ENCODE data around the gene NAMPT.

NAMPT gene

GRCh38 chr7:106225856-106226255 lies 58.9 kb downstream of the NAMPT start:
- H3K9me2 ChIP-seq (ENCODE audit: low read depth, low read length) = no peaks in the 10 kb centered on the region
- no peaks in the 10 kb centered on the region for H3K36me3 ChIP-seq (ENCODE audit: insufficient read depth, low read length)
- no peak overlapping the region for H3K4me2 ChIP-seq (ENCODE audit: low read length)
- H3K9ac ChIP-seq (ENCODE audit: low read length) = no peak overlapping the region
- TF ChIP-seq EZH2 (IDR thresholded peaks at IDR 0.05; ENCODE audit: borderline replicate concordance, low read length) (no peak), CTCF (IDR thresholded peaks at IDR 0.05; ENCODE audit: low read length) (no peak)
- H3K27ac ChIP-seq (ENCODE audit: low read depth, low read length, poor library complexity, severe bottlenecking) = no peak overlapping the region
- no peaks in the 10 kb centered on the region for H3K9me3 ChIP-seq (ENCODE audit: low read length)
- H3K27me3 ChIP-seq (ENCODE audit: insufficient read depth, low read length) = no peaks in the 10 kb centered on the region
- H4K20me1 ChIP-seq (ENCODE audit: insufficient read depth, low read length) = no peaks in the 10 kb centered on the region
- H3K4me3 ChIP-seq (ENCODE audit: low read depth, low read length, poor library complexity, severe bottlenecking) = no peak overlapping the region
- H3F3A ChIP-seq (ENCODE audit: insufficient read depth, low read length) = no peaks in the 10 kb centered on the region
- no peaks in the 10 kb centered on the region for H3K4me1 ChIP-seq (ENCODE audit: insufficient read depth, low read length, severe bottlenecking)
- no peaks in the 10 kb centered on the region for H3K79me2 ChIP-seq (ENCODE audit: insufficient read depth, low read length)
- H2AFZ ChIP-seq (ENCODE audit: low read length) = no peak overlapping the region

- H3K9ac ChIP-seq (ENCODE audit: low read length) = no peak overlapping the region
- H3K27me3 ChIP-seq (ENCODE audit: insufficient read depth, low read length) = no peaks in the 10 kb centered on the region
- no peaks in the 10 kb centered on the region for H3K4me1 ChIP-seq (ENCODE audit: insufficient read depth, low read length, severe bottlenecking)
- H3K27ac ChIP-seq (ENCODE audit: low read depth, low read length, poor library complexity, severe bottlenecking) = no peak overlapping the region
- TF ChIP-seq CTCF (IDR thresholded peaks at IDR 0.05; ENCODE audit: low read length) = no peak
- no peak for TF ChIP-seq EZH2 (IDR thresholded peaks at IDR 0.05; ENCODE audit: borderline replicate concordance, low read length)
- H3K9me2 ChIP-seq (ENCODE audit: low read depth, low read length) = no peaks in the 10 kb centered on the region
- H3K79me2 ChIP-seq (ENCODE audit: insufficient read depth, low read length) = no peaks in the 10 kb centered on the region
- no peaks in the 10 kb centered on the region for H3K36me3 ChIP-seq (ENCODE audit: insufficient read depth, low read length)
- no peak overlapping the region for H2AFZ ChIP-seq (ENCODE audit: low read length)
- H3K9me3 ChIP-seq (ENCODE audit: low read length) = no peaks in the 10 kb centered on the region
- no peaks in the 10 kb centered on the region for H3F3A ChIP-seq (ENCODE audit: insufficient read depth, low read length)
- no peaks in the 10 kb centered on the region for H4K20me1 ChIP-seq (ENCODE audit: insufficient read depth, low read length)
- no peak overlapping the region for H3K4me2 ChIP-seq (ENCODE audit: low read length)
- H3K4me3 ChIP-seq (ENCODE audit: low read depth, low read length, poor library complexity, severe bottlenecking) = no peak overlapping the region
Measured at GRCh38 chr7:106224797-106225196, 60.0 kb downstream of the NAMPT start.

- Histone ChIP-seq H3F3A (ENCODE audit: insufficient read depth, low read length) (no peaks in the 10 kb centered on the region), H3K27ac (ENCODE audit: low read depth, low read length, poor library complexity, severe bottlenecking) (no peak overlapping the region), H3K27me3 (ENCODE audit: insufficient read depth, low read length) (no peaks in the 10 kb centered on the region), H3K36me3 (ENCODE audit: insufficient read depth, low read length) (no peaks in the 10 kb centered on the region), H3K9me3 (ENCODE audit: low read length) (no peaks in the 10 kb centered on the region), H2AFZ (ENCODE audit: low read length) (no peak overlapping the region), H4K20me1 (ENCODE audit: insufficient read depth, low read length) (no peaks in the 10 kb centered on the region), H3K4me1 (ENCODE audit: insufficient read depth, low read length, severe bottlenecking) (no peaks in the 10 kb centered on the region), H3K9ac (ENCODE audit: low read length) (no peak overlapping the region), H3K4me2 (ENCODE audit: low read length) (no peak overlapping the region), H3K79me2 (ENCODE audit: insufficient read depth, low read length) (no peaks in the 10 kb centered on the region), H3K4me3 (ENCODE audit: low read depth, low read length, poor library complexity, severe bottlenecking) (no peak overlapping the region), H3K9me2 (ENCODE audit: low read depth, low read length) (no peaks in the 10 kb centered on the region)
- no peak for TF ChIP-seq EZH2 (IDR thresholded peaks at IDR 0.05; ENCODE audit: borderline replicate concordance, low read length)
- TF ChIP-seq CTCF (IDR thresholded peaks at IDR 0.05; ENCODE audit: low read length) = no peak
Measured at GRCh38 chr7:106223156-106223555, 61.6 kb downstream of the NAMPT start.
